ENCODE data around the gene PLXNA2. TPM values are rescaled to one million over a fixed set of nuclear protein-coding genes. Genes with fewer than 3 reads are reported as not detected.

The PLXNA2 gene
- total and polyA plus RNA-seq, 2 donors (not counting 3 experiments of a cell fraction or from before 2014, with no cell fraction given): 42.6 to 229 TPM

- ChIA-PET CTCF (interaction anchor here (0.6 to 15.2 kb wide), 23 partner anchors 8 to 964 kb away, joined by 3 to 714 read pairs (median 9); no protein-coding TSS in a partner anchor), POLR2A (interaction anchor here (1.1 to 1.6 kb wide), 2 partner anchors 36 to 46 kb away, joined by 3 to 5 read pairs; no protein-coding TSS in a partner anchor)
- Histone ChIP-seq H3K9ac (replicated peaks; ENCODE audit: extremely low read depth, insufficient read depth, low read length) (peak overlapping the region; percentile 97), H3K4me2 (ENCODE audit: insufficient read depth, low read length) (no peak overlapping the region), H3K36me3 (ENCODE audit: control insufficient read depth in 2 of 2, extremely low read depth in 1 of 2, insufficient read depth in 2 of 2, low read length in 2 of 2) (peaks cover 0 to 3% of the 10 kb centered on the region in 2 experiments), H3K9me3 (replicated peaks; ENCODE audit: control insufficient read depth, insufficient read depth, low read length) (no peaks in the 10 kb centered on the region), H3K4me1 (ENCODE audit: control insufficient read depth, extremely low read depth, insufficient read depth, low read length) (peaks cover 39% of the 10 kb centered on the region), H3K79me2 (ENCODE audit: control insufficient read depth, insufficient read depth, low read length) (peaks cover 59% of the 10 kb centered on the region), H2AFZ (ENCODE audit: low read depth, low read length) (no peak overlapping the region), H4K20me1 (replicated peaks; ENCODE audit: control insufficient read depth, extremely low read depth, insufficient read depth, low read length) (no peaks in the 10 kb centered on the region), H3K4me3 (replicated peaks in 1 of 3; ENCODE audit: insufficient read depth in 1 of 3, low read depth in 1 of 3, low read length in 3 of 3) (peak overlapping the region; percentile 91 to 96 (median 92)), H3K27ac (ENCODE audit: insufficient read depth, low read depth, low read length) (peak overlapping the region; percentile 74), H3K9me1 (replicated peaks; ENCODE audit: control insufficient read depth, extremely low read depth, insufficient read depth, low read length) (no peaks in the 10 kb centered on the region), H3K27me3 (ENCODE audit: control insufficient read depth in 2 of 2, insufficient read depth in 2 of 2, low read length in 2 of 2) (no peaks in the 10 kb centered on the region)
- dilution Hi-C loops (cut with MboI; ENCODE audit: extremely low pct_ligation_motif_present, low sequenced_read_pairs): loop anchor here (25.0 kb wide), 1 partner anchor 106 kb away; no protein-coding TSS in a partner anchor
- FAIRE-seq: no peak
- DNase-seq (ENCODE audit: low read depth, low spot score): peak; percentile 37
- intact Hi-C loops (cut with micrococcal nuclease): loop anchor here (5.0 to 10.0 kb wide), 4 partner anchors 211 to 961 kb away; no protein-coding TSS in a partner anchor
- BruUV-seq (replicated peaks): no TSS peak
- TF ChIP-seq GATA2 (IDR thresholded peaks at IDR 0.05; ENCODE audit: insufficient read depth, insufficient read length, low read depth, low read length) (no peak), POLR2AphosphoS5 (IDR thresholded peaks at IDR 0.05; ENCODE audit: insufficient read depth, low read depth, low read length) (no peak), CTCF (IDR thresholded peaks at IDR 0.05; ENCODE audit: extremely low read depth in 1 of 2, insufficient read depth in 1 of 2, low read depth in 1 of 2, low read length in 2 of 2) (no peak), POLR2A (IDR thresholded peaks at IDR 0.05; ENCODE audit: low read depth, low read length) (no peak)
These were observed 637 bp downstream of the PLXNA2 start for GRCh38 chr1:208243527-208243966.
